ENCODE data around the gene PPP3CA.

The PPP3CA gene

GRCh38 chr4:101032541-101032940 is 314.8 kb downstream of the PPP3CA start:
- TF ChIP-seq, protein P1, sequence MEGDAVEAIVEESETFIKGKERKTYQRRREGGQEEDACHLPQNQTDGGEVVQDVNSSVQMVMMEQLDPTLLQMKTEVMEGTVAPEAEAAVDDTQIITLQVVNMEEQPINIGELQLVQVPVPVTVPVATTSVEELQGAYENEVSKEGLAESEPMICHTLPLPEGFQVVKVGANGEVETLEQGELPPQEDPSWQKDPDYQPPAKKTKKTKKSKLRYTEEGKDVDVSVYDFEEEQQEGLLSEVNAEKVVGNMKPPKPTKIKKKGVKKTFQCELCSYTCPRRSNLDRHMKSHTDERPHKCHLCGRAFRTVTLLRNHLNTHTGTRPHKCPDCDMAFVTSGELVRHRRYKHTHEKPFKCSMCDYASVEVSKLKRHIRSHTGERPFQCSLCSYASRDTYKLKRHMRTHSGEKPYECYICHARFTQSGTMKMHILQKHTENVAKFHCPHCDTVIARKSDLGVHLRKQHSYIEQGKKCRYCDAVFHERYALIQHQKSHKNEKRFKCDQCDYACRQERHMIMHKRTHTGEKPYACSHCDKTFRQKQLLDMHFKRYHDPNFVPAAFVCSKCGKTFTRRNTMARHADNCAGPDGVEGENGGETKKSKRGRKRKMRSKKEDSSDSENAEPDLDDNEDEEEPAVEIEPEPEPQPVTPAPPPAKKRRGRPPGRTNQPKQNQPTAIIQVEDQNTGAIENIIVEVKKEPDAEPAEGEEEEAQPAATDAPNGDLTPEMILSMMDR (IDR thresholded peaks at IDR 0.05): no peak

GRCh38 chr4:101031971-101032370 is 315.4 kb downstream of the PPP3CA start:
- TF ChIP-seq, protein P1 (IDR thresholded peaks at IDR 0.05): no peak

GRCh38 chr4:101028886-101029285 is 318.4 kb downstream of the PPP3CA start:
- TF ChIP-seq, protein P1 (IDR thresholded peaks at IDR 0.05): no peak

GRCh38 chr4:101027721-101028120 is 319.6 kb downstream of the PPP3CA start:
- TF ChIP-seq, protein P1 (IDR thresholded peaks at IDR 0.05): no peak

DNA sequence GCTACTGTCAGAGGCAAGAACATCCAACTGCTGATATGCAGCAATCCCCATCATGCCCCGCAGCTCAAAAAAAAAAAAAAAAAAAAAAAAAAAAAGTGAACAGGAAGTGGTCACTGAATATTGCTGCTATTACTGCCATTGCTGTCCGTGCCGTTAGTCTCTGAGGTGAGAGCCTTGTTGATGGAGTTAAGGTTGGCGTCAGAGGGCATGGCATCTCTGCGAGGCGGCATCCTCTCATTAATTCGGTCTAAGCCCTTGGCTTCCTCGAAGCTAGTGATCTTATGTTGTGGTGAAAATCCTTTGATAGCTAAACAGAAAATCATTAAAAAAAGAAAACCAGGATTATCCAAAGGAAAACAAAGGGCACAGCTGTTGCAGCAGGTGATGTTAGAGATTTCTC is 321.6 kb downstream of the PPP3CA start:
- TF ChIP-seq, protein P1 (IDR thresholded peaks at IDR 0.05): no peak

DNA sequence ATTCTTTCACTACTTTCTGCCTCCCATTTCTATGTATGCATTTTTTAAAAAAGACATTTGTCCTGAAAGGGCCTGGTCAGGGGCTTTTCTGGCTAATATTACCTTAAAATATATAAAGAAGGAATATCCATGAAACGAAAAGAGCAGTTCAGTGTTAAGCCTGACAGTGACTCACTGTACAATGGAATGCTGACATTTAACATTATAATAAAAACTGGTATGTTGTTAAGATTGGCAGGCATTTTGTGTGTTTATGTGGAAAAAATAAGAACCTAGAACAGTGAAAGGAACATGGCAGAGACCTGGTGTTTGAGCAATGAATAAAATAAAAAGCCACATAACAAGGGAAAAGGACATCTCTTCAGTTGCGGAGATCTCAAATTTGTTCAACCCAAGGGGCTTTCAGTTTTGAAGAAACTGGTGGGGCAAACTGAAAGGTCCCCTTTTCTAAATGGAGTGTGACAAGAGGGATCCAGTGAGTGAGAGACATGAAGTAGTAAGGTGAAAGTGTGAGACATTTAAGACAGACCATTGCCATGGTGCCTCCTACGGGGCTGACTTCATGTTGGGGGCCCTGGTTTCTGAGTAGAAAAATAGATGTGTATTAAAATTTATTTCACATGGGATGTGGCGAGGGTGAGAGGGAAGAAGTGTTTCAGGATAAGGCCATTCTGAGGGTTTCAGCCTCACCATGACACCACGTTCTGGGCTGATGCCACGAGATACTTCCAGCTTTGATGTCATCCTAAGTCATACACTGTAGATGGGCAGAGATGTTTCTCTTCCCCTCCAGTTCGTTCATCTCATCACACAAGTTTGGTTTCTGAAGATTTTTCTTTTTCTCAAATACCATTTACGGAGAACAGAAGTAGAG is 324.9 kb downstream of the PPP3CA start:
- TF ChIP-seq, protein P1 (IDR thresholded peaks at IDR 0.05): no peak

GRCh38 chr4:101020956-101021355 is 326.4 kb downstream of the PPP3CA start:
- TF ChIP-seq, protein P1 (IDR thresholded peaks at IDR 0.05): no peak
